HCT116 (cell line): ENCODE measurements around the gene IFITM10. TPM values are rescaled to one million over a fixed set of nuclear protein-coding genes. Genes with fewer than 3 reads are reported as not detected.

Experiments
- ATAC-seq: fragments of 200-7000 bp; cut with Tn5 transposase; 2 replicates; pipeline ENCODE4 v1.9.1; 2020; ENCODE audit warnings: mild to moderate bottlenecking, moderate library complexity
- BruUV-seq: library from RNA; stranded (reverse); fragments of 400-500 nt; replicated peaks from 2 replicates; lab custom pipeline; 2021; lab: Mats Ljungman, UMichigan
- CTCF ChIA-PET: fragments of 300-600 bp; sonication (Branson Sonifier 250); formaldehyde crosslinking; loops from one replicate; lab custom pipeline; 2021; ENCODE audit warnings: antibody characterized with exemption; lab: Charles Lee
- POLR2A ChIA-PET: fragments of 300-600, 350-600 bp; sonication (Branson Sonifier 250); formaldehyde crosslinking; loops from one replicate; lab custom pipeline; 2021; ENCODE audit warnings: antibody characterized with exemption; lab: Charles Lee
- RAD21 ChIA-PET, 2 experiments: fragments of 300-600 bp; sonication (Branson Sonifier 250); formaldehyde crosslinking; loops; one replicate each; lab custom pipeline; 2023; ENCODE audit warnings: low total read pairs in 2 of 2; ENCODE audit not compliant: uncharacterized antibody in 2 of 2, unreplicated experiment in 2 of 2, low non-redundant PET in 1 of 2; lab: Charles Lee
- DNase-seq: peaks from one replicate; pipeline ENCODE4 v3.0.0-alpha.2; 2010; ENCODE audit warnings: low read depth, low spot score
- H2AFZ ChIP-seq: fragments of 200-600 bp; shearing (Covaris generic), sonication (generic); 2 replicates; pipeline ENCODE4 v1.6.1; 2017; ENCODE audit warnings: low read depth, mixed run types, mixed read lengths, antibody characterized with exemption, low read length; ENCODE audit not compliant: poor library complexity, severe bottlenecking
- H3K27ac ChIP-seq: 2 replicates; pipeline ENCODE4 v1.5.1; 2012; ENCODE audit warnings: low read depth, low read length
- H3K27me3 ChIP-seq: fragments of 200-600 bp; sonication (generic); 2 replicates; pipeline ENCODE4 v1.6.1; 2016; ENCODE audit warnings: mixed run types, low read length, mixed read lengths; ENCODE audit not compliant: insufficient read depth
- H3K36me3 ChIP-seq, 2 experiments: fragments of 200-500 bp in 1 of 2; fragments of 200-600 bp in 1 of 2; sonication (Bioruptor generic) in 1 of 2; sonication (generic) in 1 of 2; 2 replicates each; pipeline versions ENCODE4 v1.5.1 to v1.6.1; 2014 to 2016; ENCODE audit warnings: low read length in 2 of 2, inconsistent platforms in 1 of 2, mixed read lengths in 1 of 2, mixed run types in 1 of 2; ENCODE audit not compliant: insufficient read depth in 2 of 2, control insufficient read depth in 1 of 2
- H3K4me1 ChIP-seq, 2 experiments: fragments of 200-600 bp in 1 of 2; sonication (generic) in 1 of 2; 2 replicates each; pipeline versions ENCODE4 v1.5.1 to v1.6.1; 2012 to 2017; ENCODE audit warnings: low read length in 2 of 2, inconsistent platforms in 1 of 2, mild to moderate bottlenecking in 1 of 2, mixed read lengths in 1 of 2, mixed run types in 1 of 2, moderate library complexity in 1 of 2; ENCODE audit not compliant: insufficient read depth in 2 of 2, control insufficient read depth in 1 of 2
- H3K4me2 ChIP-seq: fragments of 200-600 bp; sonication (generic); 2 replicates; pipeline ENCODE4 v1.6.1; 2017; ENCODE audit warnings: mixed run types, low read length, mixed read lengths
- H3K4me3 ChIP-seq, 2 experiments: fragments of 200-600 bp in 1 of 2; sonication (generic) in 1 of 2; replicated peaks in 1 of 2; 2 replicates each; pipeline ENCODE4 v1.5.1; 2011 to 2016; ENCODE audit warnings: low read length in 2 of 2, control low read depth in 1 of 2, low read depth in 1 of 2, mild to moderate bottlenecking in 1 of 2, mixed read lengths in 1 of 2, mixed run types in 1 of 2
- H3K79me2 ChIP-seq: fragments of 200-600 bp; sonication (generic); 2 replicates; pipeline ENCODE4 v1.6.1; 2017; ENCODE audit warnings: mild to moderate bottlenecking, mixed run types, low read length, moderate library complexity, mixed read lengths; ENCODE audit not compliant: insufficient read depth
- H3K9ac ChIP-seq: fragments of 200-600 bp; sonication (generic); 2 replicates; pipeline ENCODE4 v1.6.1; 2016; ENCODE audit warnings: low read length, mixed read lengths
- H3K9me2 ChIP-seq: fragments of 200-600 bp; sonication (generic), shearing (Covaris generic); 2 replicates; pipeline ENCODE4 v1.6.1; 2017; ENCODE audit warnings: mixed run types, mild to moderate bottlenecking, moderate library complexity; ENCODE audit not compliant: insufficient read depth
- H3K9me3 ChIP-seq, 2 experiments: fragments of 200-500 bp in 1 of 2; fragments of 200-600 bp in 1 of 2; sonication (Bioruptor generic) in 1 of 2; sonication (generic) in 1 of 2; 2 replicates each; pipeline ENCODE4 v1.6.1; 2014 to 2017; ENCODE audit warnings: low read length in 2 of 2, mixed read lengths in 2 of 2, inconsistent platforms in 1 of 2, low read depth in 1 of 2, mild to moderate bottlenecking in 1 of 2, mixed run types in 1 of 2, moderate library complexity in 1 of 2; ENCODE audit not compliant: control insufficient read depth in 1 of 2, insufficient read depth in 1 of 2
- H4K20me1 ChIP-seq: fragments of 200-600 bp; sonication (generic), shearing (Covaris generic); 2 replicates; pipeline ENCODE4 v1.6.1; 2017; ENCODE audit warnings: mixed run types, mild to moderate bottlenecking, moderate library complexity; ENCODE audit not compliant: insufficient read depth
- ATF3 ChIP-seq: IDR thresholded peaks from 2 replicates; pipeline ENCODE4 v1.6.1; 2012
- CTCF ChIP-seq, 3 experiments: fragments of 200-600 bp in 1 of 3; sonication (generic) in 1 of 3; IDR thresholded peaks in 2 of 3; conservative IDR thresholded peaks in 1 of 3; 2 replicates each; pipeline ENCODE4 v1.5.1; 2012 to 2017; ENCODE audit warnings: low read depth in 2 of 3, low read length in 2 of 3, antibody characterized with exemption in 1 of 3, borderline replicate concordance in 1 of 3, control low read depth in 1 of 3, mild to moderate bottlenecking in 1 of 3, mixed read lengths in 1 of 3, mixed run types in 1 of 3, moderate library complexity in 1 of 3; ENCODE audit not compliant: insufficient read depth in 1 of 3
- EGR1 ChIP-seq: IDR thresholded peaks from 2 replicates; pipeline ENCODE4 v1.6.1; 2012; ENCODE audit warnings: low read depth
- EZH2 ChIP-seq: fragments of 200-600 bp; sonication (generic); IDR thresholded peaks from 2 replicates; pipeline ENCODE4 v1.6.1; 2017; ENCODE audit warnings: antibody characterized with exemption, mixed run types
- EZH2phosphoT487 ChIP-seq: fragments of 200-600 bp; IDR thresholded peaks from 2 replicates; pipeline ENCODE4 v1.6.1; 2018; ENCODE audit warnings: antibody characterized with exemption, borderline replicate concordance
- JUND ChIP-seq: IDR thresholded peaks from 2 replicates; pipeline ENCODE4 v1.6.1; 2012
- MAX ChIP-seq: IDR thresholded peaks from 2 replicates; pipeline ENCODE4 v1.6.1; 2012
- POLR2A ChIP-seq: IDR thresholded peaks from 2 replicates; pipeline ENCODE4 v1.7.0; 2011; ENCODE audit warnings: borderline replicate concordance; ENCODE audit not compliant: insufficient read depth, insufficient read length; ENCODE audit errors: extremely low read depth
- RAD21 ChIP-seq: IDR thresholded peaks from 2 replicates; pipeline ENCODE4 v1.6.1; 2012; ENCODE audit warnings: low read depth, mild to moderate bottlenecking
- REST ChIP-seq: IDR thresholded peaks from 2 replicates; pipeline ENCODE4 v1.6.1; 2012; ENCODE audit warnings: low read depth
- SIN3A ChIP-seq: IDR thresholded peaks from 2 replicates; pipeline ENCODE4 v1.6.1; 2012; ENCODE audit warnings: low read depth
- SP1 ChIP-seq: IDR thresholded peaks from 2 replicates; pipeline ENCODE4 v1.6.1; 2012; ENCODE audit warnings: low read depth
- TCF7L2 ChIP-seq: IDR thresholded peaks from 2 replicates; pipeline ENCODE4 v1.7.0; 2011; ENCODE audit warnings: borderline replicate concordance, inconsistent platforms; ENCODE audit not compliant: insufficient read depth, insufficient read length; ENCODE audit errors: extremely low read depth
- YY1 ChIP-seq: IDR thresholded peaks from 2 replicates; pipeline ENCODE4 v1.6.1; 2011; ENCODE audit warnings: low read length, low read depth, moderate library complexity, mild to moderate bottlenecking; ENCODE audit not compliant: insufficient replicate concordance; ENCODE audit errors: extremely low read depth
- ZFX ChIP-seq: fragments of 450-650 bp; IDR thresholded peaks from 2 replicates; pipeline ENCODE4 v1.6.1; 2017
- intact Hi-C: fragments of 100-400 bp; cut with micrococcal nuclease; formaldehyde crosslinking; loops from 2 replicates; pipeline ENCODE4 v1.10.0; 2022
- total RNA-seq: library from RNA; stranded (reverse); gene quantifications from one replicate; pipeline ENCODE4 v1.2.1, GENCODE V29; 2021; ENCODE audit not compliant: unreplicated experiment

Gene IFITM10
- total RNA-seq, 1 experiment from 2014 or later, result 1.9 TPM

- no peak for TF ChIP-seq RAD21
- TF ChIP-seq JUND, result no peak
- no peak for TF ChIP-seq EZH2
These were observed 8.3 kb upstream of the IFITM10 start (continued) for GRCh38 chr11:1758611-1759150.

- RAD21 ChIA-PET, result no interaction called here
- Histone ChIP-seq H3K27me3 (no peaks in the 10 kb centered on the region), H2AFZ (no peak overlapping the region), H3K9me2 (no peaks in the 10 kb centered on the region), H3K27ac (no peak overlapping the region), H3K9ac (no peak overlapping the region), H3K36me3 (no peaks in the 10 kb centered on the region; a peak in 1 of 4 replicates), H3K4me2 (no peak overlapping the region), H3K4me1 (peaks cover 9 to 24% of the 10 kb centered on the region in 2 experiments; a peak in 2 of 4 replicates), H3K79me2 (peaks cover 13% of the 10 kb centered on the region; the same call in 1 of the 2 replicates), H3K9me3 (no peaks in the 10 kb centered on the region), H3K4me3 (no peak overlapping the region), H4K20me1 (no peaks in the 10 kb centered on the region)
- POLR2A ChIA-PET, result no interaction called here
- intact Hi-C loops, result no loop called here
- CTCF ChIA-PET, result no interaction called here
- ATAC-seq (no peak), DNase-seq (no peak)
- BruUV-seq, result no TSS peak
- no peak for TF ChIP-seq SIN3A
- no peak for TF ChIP-seq SP1
- TF ChIP-seq TCF7L2, result no peak
- TF ChIP-seq EGR1, result no peak
- TF ChIP-seq REST, result no peak
- no peak for TF ChIP-seq EZH2phosphoT487
- TF ChIP-seq ATF3, result no peak
- TF ChIP-seq CTCF (IDR thresholded peaks at IDR 0.05 in 2 of 3, conservative IDR thresholded peaks at IDR 0.05 in 1 of 3; ENCODE audit: borderline replicate concordance in 1 of 3, insufficient read depth in 1 of 3, low read depth in 2 of 3, low read length in 2 of 3), result no peak
- no peak for TF ChIP-seq ZFX
- TF ChIP-seq MAX, result no peak
- no peak for TF ChIP-seq POLR2A
- no peak for TF ChIP-seq RAD21
- TF ChIP-seq YY1, result no peak
These were observed 7.6 kb upstream of the IFITM10 start for GRCh38 chr11:1757861-1758610.
